ENCODE measurements around the gene GJD3.

Gene GJD3

GRCh38 chr17:40360091-40360490, 4.4 kb downstream of the GJD3 start:
- TF ChIP-seq, protein P1, sequence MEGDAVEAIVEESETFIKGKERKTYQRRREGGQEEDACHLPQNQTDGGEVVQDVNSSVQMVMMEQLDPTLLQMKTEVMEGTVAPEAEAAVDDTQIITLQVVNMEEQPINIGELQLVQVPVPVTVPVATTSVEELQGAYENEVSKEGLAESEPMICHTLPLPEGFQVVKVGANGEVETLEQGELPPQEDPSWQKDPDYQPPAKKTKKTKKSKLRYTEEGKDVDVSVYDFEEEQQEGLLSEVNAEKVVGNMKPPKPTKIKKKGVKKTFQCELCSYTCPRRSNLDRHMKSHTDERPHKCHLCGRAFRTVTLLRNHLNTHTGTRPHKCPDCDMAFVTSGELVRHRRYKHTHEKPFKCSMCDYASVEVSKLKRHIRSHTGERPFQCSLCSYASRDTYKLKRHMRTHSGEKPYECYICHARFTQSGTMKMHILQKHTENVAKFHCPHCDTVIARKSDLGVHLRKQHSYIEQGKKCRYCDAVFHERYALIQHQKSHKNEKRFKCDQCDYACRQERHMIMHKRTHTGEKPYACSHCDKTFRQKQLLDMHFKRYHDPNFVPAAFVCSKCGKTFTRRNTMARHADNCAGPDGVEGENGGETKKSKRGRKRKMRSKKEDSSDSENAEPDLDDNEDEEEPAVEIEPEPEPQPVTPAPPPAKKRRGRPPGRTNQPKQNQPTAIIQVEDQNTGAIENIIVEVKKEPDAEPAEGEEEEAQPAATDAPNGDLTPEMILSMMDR (conservative IDR thresholded peaks at IDR 0.05) = no peak
- no peak overlapping the region for H3K27ac ChIP-seq

DNA sequence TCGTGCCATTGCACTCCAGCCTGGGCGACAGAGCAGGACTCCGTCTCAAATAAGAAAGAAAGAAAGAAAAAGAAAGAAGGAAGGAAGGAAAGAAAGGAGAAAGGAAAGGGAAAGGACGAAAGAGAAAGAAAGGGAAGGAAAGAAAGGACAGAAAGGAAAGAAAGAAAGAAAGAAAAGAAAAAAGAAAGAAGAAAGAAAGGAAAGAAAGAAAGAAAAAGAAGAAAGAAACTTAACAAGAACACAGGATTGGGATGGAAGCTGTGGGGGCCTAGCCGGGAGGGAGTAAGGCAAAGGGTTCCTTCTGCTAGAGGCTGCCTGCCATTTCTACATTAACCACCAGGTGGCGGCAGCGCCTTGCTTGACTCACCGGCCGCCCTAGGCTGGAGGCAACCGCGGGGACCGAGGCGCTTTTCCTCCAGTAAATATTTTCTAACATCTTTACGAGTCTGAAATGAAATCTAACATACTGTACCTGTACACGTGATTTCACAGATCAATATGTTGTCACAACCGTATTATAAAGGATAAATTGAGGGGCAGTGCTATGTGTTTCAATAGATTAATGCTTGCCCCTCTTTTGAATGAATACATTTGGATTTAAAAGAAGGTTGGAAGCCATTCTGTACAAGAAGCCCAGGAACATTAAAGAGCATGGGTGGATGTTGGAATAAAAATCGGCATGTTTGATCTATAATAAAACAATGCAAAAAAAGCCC, 6.1 kb downstream of the GJD3 start:
- TF ChIP-seq, protein P1 (conservative IDR thresholded peaks at IDR 0.05) = peak; percentile 99

GRCh38 chr17:40356990-40357881, 7.3 kb downstream of the GJD3 start:
- H3K27ac ChIP-seq = no peak overlapping the region
- TF ChIP-seq, protein P1 (conservative IDR thresholded peaks at IDR 0.05) = no peak

More for the DNA sequence above, 6.1 kb downstream of the GJD3 start:
- peak overlapping the region; percentile 37 for H3K27ac ChIP-seq

DNA sequence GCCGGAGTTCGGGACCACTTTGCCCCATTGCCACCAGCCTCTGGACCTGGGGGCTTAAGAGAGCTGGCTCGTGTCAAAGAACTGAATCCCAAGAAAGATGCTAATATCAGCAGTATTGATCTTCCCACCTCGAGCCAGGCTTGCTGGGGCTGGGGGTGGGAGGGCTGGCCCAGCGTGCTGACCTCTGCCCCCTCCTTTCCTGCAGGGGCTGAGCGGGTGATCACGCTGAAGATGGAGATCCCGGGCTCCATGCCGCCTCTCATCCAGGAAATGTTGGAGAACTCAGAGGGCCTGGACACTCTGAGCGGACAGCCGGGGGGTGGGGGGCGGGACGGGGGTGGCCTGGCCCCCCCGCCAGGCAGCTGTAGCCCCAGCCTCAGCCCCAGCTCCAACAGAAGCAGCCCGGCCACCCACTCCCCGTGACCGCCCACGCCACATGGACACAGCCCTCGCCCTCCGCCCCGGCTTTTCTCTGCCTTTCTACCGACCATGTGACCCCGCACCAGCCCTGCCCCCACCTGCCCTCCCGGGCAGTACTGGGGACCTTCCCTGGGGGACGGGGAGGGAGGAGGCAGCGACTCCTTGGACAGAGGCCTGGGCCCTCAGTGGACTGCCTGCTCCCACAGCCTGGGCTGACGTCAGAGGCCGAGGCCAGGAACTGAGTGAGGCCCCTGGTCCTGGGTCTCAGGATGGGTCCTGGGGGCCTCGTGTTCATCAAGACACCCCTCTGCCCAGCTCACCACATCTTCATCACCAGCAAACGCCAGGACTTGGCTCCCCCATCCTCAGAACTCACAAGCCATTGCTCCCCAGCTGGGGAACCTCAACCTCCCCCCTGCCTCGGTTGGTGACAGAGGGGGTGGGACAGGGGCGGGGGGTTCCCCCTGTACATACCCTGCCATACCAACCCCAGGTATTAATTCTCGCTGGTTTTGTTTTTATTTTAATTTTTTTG, 8.5 kb downstream of the GJD3 start:
- TF ChIP-seq, protein P1 (conservative IDR thresholded peaks at IDR 0.05) = no peak
- H3K27ac ChIP-seq = no peak overlapping the region

- no peak overlapping the region for H3K27ac ChIP-seq
- TF ChIP-seq, protein P1 (conservative IDR thresholded peaks at IDR 0.05) = peak; percentile 96
These were observed 9.3 kb downstream of the GJD3 start for GRCh38 chr17:40355123-40355803.

DNA sequence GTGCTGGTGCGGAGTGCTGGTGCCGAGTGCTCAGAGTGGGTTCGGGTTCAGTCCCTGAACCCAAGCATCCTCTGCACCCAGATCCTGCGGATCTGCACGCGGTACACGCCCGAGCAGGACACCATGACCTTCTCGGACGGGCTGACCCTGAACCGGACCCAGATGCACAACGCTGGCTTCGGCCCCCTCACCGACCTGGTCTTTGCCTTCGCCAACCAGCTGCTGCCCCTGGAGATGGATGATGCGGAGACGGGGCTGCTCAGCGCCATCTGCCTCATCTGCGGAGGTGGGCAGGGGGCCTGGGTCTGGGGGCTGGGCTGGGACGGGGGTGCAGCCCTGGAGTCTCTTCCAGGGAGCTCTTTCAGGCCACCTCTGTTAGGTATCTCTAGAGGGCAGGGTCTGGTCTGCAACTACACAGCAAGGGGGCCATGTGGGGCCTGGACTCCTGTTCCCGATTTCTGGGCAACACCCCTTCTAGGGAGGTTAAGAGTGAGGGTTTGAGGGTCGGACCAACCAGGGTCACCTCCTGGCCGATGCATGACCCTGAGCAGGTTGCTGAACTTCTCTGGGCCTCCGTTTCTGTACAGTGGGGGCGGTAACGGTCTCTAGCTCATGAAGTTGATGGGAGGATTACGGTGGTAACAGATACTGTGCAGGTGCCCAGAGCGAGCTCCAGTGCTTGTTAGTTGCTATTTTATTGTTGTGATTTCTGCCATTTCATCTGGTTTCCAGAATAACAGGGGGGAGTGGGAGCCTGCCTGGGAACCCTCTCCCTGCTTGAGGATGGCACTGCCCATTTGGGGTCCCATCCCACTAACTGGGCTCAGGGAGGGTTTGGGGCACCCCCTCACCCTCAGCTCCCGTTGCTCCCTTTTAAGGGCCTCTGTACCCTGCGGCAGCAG, 10.1 kb downstream of the GJD3 start:
- TF ChIP-seq, protein P1 (conservative IDR thresholded peaks at IDR 0.05) = no peak

More for the DNA sequence above, 10.1 kb downstream of the GJD3 start:
- no peak overlapping the region for H3K27ac ChIP-seq

Measured in VCaP (cell line).